GM18951 (cell line): ENCODE measurements around the gene PHETA2.
A peak's percentile ranks its signal among the peaks of the same experiment; 100 is the strongest.
"Not testable (repeated sequence)": the region's sequence is repeated elsewhere in the genome, so short reads cannot be mapped to it uniquely, and the experiment has no call there.

Experiments used
- POLR2A ChIP-seq: IDR thresholded peaks from 4 replicates; pipeline ENCODE4 v1.6.1; 2011; ENCODE audit warnings: mild to moderate bottlenecking; ENCODE audit not compliant: insufficient read length, insufficient read depth; ENCODE audit errors: extremely low read depth
- in situ Hi-C: fragments of 300-500 bp; cut with MboI; formaldehyde crosslinking; loops from one replicate; pipeline ENCODE4 v1.12.0; 2022; ENCODE audit warnings: low sequenced_read_pairs, mixed read lengths, inconsistent platforms; ENCODE audit not compliant: unreplicated experiment

Gene PHETA2

DNA sequence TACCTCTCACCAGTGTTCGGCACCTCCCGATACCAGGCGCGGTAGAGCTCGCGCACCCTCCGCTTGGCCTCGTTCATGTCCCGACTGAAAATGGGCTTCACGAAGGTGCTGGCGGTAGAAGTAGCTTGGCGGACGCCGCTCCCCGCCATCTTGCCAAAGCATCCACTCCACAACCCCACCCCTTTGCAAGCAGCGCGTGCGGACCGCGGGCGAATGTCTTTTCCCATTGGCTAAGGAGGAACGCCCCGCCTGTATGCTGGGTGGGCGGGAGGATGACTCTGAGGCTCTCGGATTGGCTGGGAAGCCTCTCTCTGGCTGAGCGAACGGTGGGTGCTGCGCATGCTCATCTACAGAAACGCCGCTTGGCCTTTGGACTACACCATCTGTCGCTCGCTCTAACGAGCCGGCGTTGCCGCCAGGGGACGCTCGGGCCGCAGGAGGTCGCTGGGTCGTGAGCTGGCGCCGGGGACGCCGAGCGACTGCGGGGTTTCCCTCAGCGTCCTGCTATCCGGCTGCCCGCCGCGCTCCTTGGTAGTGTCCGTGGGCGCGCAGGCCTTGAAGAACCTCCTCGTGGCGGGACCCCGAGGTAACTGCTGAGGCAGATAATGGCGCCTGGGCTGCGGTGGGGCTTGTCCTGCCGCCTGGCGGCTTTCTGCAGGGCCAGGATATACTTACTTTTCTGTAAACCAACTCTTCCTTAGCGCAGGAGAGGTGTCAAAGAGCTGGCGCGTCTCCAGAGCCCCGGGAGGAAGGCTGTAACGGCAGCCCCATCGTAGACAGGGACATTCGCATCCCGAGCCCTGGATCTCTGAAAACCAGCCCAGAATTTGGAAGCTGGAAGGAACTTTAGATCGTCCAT lies 16.8 kb downstream of the PHETA2 start, which contains the start of gene NDUFA6:
Gene NDUFA6 (minus strand): TSS at position 177 of the 859 bp plus-strand sequence. CDS start 28 bp downstream, at position 149.
- in situ Hi-C loops: loop anchor here (25.0 kb wide), 1 partner anchor 129 kb away; the partner anchor contains the start of genes SEPTIN3 and SMIM45
- TF ChIP-seq POLR2A: peak; percentile 89

DNA sequence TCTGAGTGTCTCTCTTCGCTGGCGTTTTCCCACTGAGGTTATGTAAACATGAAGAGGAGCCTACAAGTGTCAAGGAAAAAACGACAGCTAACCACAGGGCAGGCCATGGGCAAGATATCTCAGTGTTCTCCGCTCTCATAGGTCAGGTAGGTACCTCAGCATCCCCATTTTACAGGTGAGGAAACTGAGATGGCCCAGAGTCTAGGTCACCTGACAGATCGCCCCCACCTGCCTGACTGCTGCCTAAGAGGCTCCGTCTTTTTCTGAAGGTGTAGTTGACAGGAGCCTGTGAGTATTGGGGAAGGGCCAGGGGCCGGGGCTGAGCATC lies 17.4 kb downstream of the PHETA2 start:
- in situ Hi-C loops: loop anchor here (25.0 kb wide), 1 partner anchor 129 kb away; the partner anchor contains the start of genes SEPTIN3 and SMIM45
- TF ChIP-seq POLR2A: no peak

DNA sequence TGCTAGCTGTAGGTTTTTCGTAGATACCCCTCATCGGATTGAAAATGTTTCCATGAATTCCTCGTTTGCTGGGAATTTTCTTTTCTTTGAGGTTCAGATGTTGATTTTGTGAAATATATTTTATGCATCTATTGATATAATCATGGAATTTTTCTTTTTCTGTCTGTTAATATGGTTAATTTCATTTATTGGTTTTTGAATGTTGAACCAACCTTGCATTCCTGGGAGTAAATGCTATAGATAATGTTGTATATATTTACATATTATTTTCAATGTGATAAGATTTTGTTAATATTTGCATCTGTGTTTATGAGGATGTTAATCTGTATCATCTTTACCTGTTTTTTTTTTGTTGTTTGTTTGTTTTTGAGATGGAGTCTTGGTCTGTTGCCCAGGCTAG lies 27.2 kb downstream of the PHETA2 start:
- no peak for TF ChIP-seq POLR2A

DNA sequence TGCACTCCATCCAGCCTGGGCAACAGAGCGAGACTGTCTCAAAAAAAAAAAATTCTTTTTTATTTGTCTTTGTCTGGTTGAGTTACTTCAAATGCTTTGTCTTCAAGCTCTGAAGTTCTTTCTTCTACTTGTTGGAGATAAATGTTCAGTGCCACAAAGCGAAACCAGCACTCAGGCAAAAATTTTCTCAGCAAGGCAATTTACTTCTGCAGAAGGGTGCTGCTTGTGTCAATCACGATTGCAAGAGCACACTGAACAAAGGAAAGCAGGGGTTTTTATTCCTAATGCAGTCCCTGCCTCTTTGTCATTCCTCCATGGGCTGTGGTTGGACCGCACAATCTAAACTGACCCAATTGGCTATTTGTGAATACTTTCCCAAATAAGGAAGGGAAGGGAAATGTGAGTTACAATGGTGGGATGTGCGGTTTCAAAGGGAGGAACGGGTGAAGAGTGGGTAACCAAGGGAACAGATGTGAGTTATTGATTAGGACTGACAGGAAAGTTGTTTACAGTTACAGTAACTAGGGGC lies 30.3 kb downstream of the PHETA2 start:
- in situ Hi-C loops: not testable (repeated sequence)

More for the DNA sequence above, 27.2 kb downstream of the PHETA2 start:
- in situ Hi-C loops: no loop called here

DNA sequence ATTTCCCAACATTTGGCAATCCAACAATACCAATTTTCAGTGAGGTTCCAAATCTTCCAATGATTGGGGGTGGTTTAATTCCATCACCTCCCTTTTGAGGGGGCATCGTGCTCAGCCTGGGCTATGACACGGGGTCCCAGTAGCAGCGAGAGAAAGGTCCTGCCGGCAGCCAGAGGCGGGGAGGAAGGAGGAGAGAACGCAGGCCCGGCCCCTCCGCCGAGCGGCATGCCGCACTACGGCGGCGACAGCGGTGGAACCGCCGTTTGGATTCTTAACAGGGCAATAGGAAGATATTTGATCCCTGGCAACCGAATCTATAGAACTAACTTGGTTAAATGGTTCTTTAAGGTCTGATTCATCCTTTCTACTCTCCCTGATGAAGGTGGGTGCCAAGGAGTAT lies 34.8 kb downstream of the PHETA2 start:
- in situ Hi-C loops: no loop called here
- no peak for TF ChIP-seq POLR2A

DNA sequence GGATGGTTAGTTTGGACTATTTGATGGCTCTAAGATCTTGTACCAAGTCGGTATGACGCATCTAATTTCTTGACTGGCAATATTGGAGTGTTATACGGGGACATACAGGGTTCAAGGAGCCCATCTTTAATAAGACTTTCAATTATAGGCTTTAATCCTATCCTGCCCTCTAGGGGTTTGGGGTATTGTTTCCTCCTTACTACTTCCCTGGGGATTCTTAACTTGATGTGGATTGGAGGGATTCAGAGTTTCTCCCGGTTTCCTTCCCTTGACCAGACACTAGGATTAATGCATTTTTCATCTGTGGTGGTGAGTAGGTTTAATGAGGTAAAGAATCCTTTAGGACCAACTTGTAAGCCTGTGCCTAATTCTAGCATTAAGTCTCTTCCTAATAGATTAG lies 37.8 kb downstream of the PHETA2 start:
- in situ Hi-C loops: no loop called here
- no peak for TF ChIP-seq POLR2A

DNA sequence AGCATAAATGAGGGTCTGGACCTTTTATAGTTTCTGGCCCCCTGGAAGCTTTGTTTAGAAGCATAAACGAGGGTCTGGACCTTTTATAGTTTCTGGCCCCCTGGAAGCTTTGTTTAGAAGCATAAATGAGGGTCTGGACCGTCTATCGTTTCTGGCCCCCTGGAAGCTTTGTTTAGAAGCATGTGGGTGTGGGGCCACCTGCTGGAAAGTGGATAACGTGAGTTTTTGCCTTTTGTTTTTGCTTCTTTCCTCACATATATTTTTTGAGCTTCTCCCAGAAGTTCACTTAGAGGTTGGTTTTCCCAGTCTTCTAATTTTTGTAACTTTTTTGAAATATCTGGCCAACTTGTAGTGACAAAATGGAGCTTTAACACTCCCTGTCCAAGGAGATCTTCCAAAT lies 38.7 kb downstream of the PHETA2 start:
- in situ Hi-C loops: not testable (repeated sequence)

DNA sequence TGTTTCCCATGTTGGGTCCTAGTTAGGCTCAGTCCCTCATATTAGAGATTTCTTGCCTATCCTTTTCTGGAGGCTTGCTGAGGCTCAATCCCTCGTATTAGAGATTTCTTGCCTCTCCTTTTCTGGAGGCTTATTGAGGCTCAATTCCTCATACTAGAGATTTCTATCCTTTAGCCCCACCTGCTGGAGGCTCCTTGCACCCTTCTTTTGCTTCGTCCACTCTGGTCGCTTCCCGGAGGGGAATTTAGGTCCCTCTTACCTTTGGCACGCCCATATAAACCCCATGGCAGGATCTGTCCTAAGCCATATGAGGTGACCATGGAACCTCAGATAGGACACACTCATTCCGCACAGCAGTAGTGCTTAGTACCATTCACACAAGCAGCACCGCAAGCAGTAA lies 40.7 kb downstream of the PHETA2 start:
- in situ Hi-C loops: no loop called here

DNA sequence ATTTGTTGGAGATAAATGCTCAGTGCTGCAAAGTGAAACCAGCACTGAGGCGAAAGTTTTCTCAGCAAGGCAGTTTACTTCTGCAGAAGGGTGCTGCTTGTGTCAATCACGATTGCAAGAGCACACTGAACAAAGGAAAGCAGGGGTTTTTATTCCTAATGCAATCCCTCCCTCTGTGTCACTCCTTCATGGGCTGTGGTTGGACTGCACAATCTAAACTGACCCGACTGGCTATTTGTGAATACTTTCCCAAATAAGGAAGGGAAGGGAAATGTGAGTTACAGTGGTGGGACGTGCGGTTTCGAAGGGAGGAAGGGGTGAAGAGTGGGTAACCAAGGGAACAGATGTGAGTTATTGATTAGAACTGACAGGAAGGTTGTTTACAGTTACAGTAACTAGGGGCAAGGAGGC lies 41.4 kb downstream of the PHETA2 start:
- in situ Hi-C loops: not testable (repeated sequence)

More for the DNA sequence above, 40.7 kb downstream of the PHETA2 start:
- no peak for TF ChIP-seq POLR2A

DNA sequence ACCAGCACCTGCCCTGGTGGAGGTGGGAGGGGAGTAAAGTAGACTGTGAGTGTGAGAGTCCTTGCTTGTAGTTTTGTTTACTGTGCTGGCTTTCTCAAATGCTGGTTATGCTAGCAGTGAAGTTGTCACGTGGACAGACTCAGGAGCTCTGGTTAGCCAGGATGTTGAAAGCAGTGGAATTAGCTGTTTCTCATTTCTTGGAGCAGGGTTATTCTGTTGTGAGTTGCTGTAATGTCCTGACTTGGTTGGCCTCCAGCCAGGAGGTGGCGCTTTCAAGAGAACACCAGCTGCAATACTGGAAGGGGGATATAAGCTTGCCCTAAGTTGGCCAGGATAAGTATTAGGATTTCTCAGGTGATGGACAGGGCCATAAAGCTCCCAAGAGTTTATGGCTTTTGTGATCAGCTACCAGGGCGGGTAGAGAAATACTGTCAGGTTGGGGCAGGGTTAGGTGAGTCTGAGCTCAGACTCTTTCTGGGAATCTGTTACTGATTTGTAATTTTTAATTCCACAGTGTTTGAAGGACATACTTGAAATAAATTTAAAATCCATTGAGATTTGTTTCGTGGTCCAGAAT lies 42.9 kb downstream of the PHETA2 start:
- in situ Hi-C loops: no loop called here
- TF ChIP-seq POLR2A: no peak

DNA sequence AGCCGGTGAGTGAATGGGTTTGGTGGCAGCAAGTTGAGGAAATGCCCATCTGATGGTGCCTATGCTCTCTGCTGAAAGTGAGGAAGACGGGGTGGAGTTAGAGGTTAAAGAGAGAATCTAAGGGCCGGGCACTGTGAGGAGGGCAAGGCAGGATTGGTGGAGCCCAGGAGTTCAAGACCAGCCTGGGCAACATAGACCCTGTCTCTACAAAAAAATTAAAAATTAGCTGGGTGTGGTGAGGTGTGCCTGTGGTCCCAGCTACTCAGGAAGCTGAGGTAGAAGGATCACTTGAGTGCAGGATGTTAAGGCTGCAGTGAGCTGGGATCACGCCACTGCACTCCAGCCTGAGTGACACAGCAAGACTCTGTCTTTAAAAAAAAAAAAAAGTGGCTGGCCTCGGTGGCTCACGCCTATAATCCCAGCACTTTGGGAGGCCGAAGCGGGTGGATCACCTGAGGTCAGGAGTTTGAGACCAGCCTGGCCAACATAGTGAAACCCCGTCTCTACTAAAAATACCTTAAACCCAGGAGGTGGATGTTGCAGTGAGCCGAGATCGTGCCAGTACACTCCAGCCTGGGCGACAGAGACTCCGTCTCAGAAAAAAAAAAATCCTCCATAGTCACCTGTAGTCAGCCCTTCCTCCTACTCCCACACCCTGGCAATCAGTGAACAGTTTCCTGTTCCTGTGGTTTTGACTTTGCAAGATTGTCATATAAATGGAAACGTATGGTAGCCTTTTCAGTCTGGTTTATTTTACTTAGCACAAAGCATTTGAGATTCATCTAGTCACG lies 46.4 kb downstream of the PHETA2 start:
- in situ Hi-C loops: not testable (repeated sequence)
- peak; percentile 17 for TF ChIP-seq POLR2A

DNA sequence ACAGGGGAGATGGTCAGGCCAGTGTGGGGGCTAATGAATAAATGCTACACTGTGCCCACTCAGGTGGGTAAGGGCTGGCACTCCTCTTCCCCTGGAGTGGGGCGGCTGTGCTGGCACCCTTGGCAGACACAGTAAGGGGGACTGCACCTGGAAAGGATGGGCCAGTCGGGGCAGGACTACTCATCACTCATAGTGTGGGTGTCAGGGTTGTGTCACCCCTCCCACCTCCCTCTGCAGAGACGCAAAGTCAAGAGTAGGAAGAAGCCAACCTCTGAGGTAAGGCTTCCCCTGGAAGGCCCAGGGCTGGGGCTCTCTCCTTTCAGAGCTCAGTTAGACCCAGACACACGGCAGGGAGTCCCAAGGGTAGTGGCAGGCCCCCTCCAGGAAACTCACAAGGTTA lies 49.5 kb downstream of the PHETA2 start:
- in situ Hi-C loops: not testable (repeated sequence)

DNA sequence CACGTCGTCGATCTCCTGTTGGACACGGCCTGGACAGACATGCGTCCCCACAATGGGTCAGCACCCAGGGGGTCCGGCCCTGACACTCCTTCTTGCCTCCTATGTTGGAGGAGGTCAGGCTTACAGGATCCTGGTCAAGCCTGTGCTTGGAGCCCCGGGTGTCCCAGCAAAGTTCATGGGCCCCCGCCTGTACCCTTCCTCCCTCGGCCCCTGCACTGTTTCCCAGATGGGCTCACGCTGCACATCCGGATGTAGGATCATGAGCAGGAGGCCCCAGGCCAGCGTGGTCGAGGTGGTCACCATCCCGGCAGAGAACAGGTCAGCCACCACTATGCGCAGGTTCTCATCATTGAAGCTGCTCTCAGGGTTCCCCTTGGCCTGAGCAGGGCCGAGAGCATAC lies 53.6 kb downstream of the PHETA2 start:
- TF ChIP-seq POLR2A: no peak

DNA sequence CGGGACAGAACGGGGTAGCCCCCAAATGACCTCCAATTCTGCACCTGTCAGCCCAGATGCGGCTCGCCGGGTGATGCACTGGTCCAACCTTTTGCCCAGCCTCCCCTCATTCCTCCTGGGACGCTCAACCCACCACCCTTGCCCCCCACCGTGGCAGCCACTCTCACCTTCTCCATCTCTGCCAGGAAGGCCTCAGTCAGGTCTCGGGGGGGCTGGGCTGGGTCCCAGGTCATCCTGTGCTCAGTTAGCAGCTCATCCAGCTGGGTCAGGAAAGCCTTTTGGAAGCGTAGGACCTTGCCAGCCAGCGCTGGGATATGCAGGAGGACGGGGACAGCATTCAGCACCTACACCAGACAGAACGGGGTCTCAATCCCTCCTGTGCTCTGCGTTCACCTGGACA lies 54.0 kb downstream of the PHETA2 start:
- in situ Hi-C loops: not testable (repeated sequence)

More for the DNA sequence above, 53.6 kb downstream of the PHETA2 start:
- in situ Hi-C loops: no loop called here
